H9 (cell line): Measurements from ENCODE around the gene AEN. TPM values are rescaled to one million over a fixed set of nuclear protein-coding genes. Genes with fewer than 3 reads are reported as not detected.

Source experiments
- DNase-seq: peaks from one replicate; pipeline ENCODE4 v3.0.0-alpha.2; 2017
- H2AFZ ChIP-seq: one replicate; pipeline ENCODE4 v1.6.1; 2013; ENCODE audit warnings: mild to moderate bottlenecking, low read length, control low read depth, moderate library complexity
- H2AK5ac ChIP-seq: 2 replicates; pipeline ENCODE4 v1.6.1; 2013; ENCODE audit warnings: low read length, control low read depth, mixed read lengths; ENCODE audit not compliant: insufficient read length
- H2BK120ac ChIP-seq: one replicate; pipeline ENCODE4 v1.6.1; 2013; ENCODE audit warnings: low read depth, mild to moderate bottlenecking, low read length, control low read depth, inconsistent platforms; ENCODE audit not compliant: poor library complexity, severe bottlenecking
- H2BK12ac ChIP-seq: 2 replicates; pipeline ENCODE4 v1.6.1; 2013; ENCODE audit warnings: low read length, control low read depth, mixed read lengths, low read depth; ENCODE audit not compliant: insufficient read length
- H2BK15ac ChIP-seq: 2 replicates; pipeline ENCODE4 v1.6.1; 2013; ENCODE audit warnings: low read depth, low read length, control low read depth
- H2BK20ac ChIP-seq: one replicate; pipeline ENCODE4 v1.6.1; 2013; ENCODE audit warnings: low read depth, mild to moderate bottlenecking, low read length, control low read depth, inconsistent platforms; ENCODE audit not compliant: poor library complexity, severe bottlenecking
- H2BK5ac ChIP-seq: 2 replicates; pipeline ENCODE4 v1.6.1; 2013; ENCODE audit warnings: low read length, control low read depth, mixed read lengths; ENCODE audit not compliant: insufficient read length
- H3K14ac ChIP-seq: 2 replicates; pipeline ENCODE4 v1.6.1; 2013; ENCODE audit warnings: low read length, control low read depth; ENCODE audit not compliant: insufficient read depth
- H3K18ac ChIP-seq: 2 replicates; pipeline ENCODE4 v1.6.1; 2013; ENCODE audit warnings: low read depth, mild to moderate bottlenecking, mixed read lengths, low read length, control low read depth; ENCODE audit not compliant: insufficient read length
- H3K23ac ChIP-seq: 2 replicates; pipeline ENCODE4 v1.6.1; 2013; ENCODE audit warnings: low read length, control low read depth, mixed read lengths, low read depth; ENCODE audit not compliant: insufficient read length
- H3K23me2 ChIP-seq: 2 replicates; pipeline ENCODE4 v1.6.1; 2013; ENCODE audit warnings: low read depth, mild to moderate bottlenecking, mixed read lengths, low read length, control low read depth; ENCODE audit not compliant: insufficient read length, poor library complexity, severe bottlenecking
- H3K27ac ChIP-seq: 2 replicates; pipeline ENCODE4 v1.5.1; 2013; ENCODE audit warnings: low read length, control low read depth, mixed read lengths, low read depth; ENCODE audit not compliant: insufficient read length
- H3K27me3 ChIP-seq: 2 replicates; pipeline ENCODE4 v1.6.1; 2013; ENCODE audit warnings: low read length, control low read depth, inconsistent platforms; ENCODE audit not compliant: insufficient read depth
- H3K4ac ChIP-seq: 2 replicates; pipeline ENCODE4 v1.6.1; 2013; ENCODE audit warnings: low read depth, mild to moderate bottlenecking, control low read depth, inconsistent platforms, low read length, moderate library complexity
- H3K4me1 ChIP-seq: 2 replicates; pipeline ENCODE4 v1.6.1; 2013; ENCODE audit warnings: low read length, control low read depth, inconsistent platforms; ENCODE audit not compliant: insufficient read depth
- H3K4me2 ChIP-seq: 2 replicates; pipeline ENCODE4 v1.6.1; 2013; ENCODE audit warnings: low read length, control low read depth, mixed read lengths; ENCODE audit not compliant: insufficient read length, insufficient read depth
- H3K56ac ChIP-seq: 2 replicates; pipeline ENCODE4 v1.6.1; 2013; ENCODE audit warnings: low read depth, mild to moderate bottlenecking, mixed read lengths, low read length, control low read depth; ENCODE audit not compliant: insufficient read length
- H3K79me1 ChIP-seq: 2 replicates; pipeline ENCODE4 v1.6.1; 2013; ENCODE audit warnings: low read depth, mild to moderate bottlenecking, moderate library complexity, low read length, control low read depth, inconsistent platforms; ENCODE audit not compliant: insufficient read depth, poor library complexity, severe bottlenecking
- H3K79me2 ChIP-seq: 2 replicates; pipeline ENCODE4 v1.6.1; 2013; ENCODE audit warnings: low read length, control low read depth, inconsistent platforms; ENCODE audit not compliant: insufficient read depth
- H3K9ac ChIP-seq: 2 replicates; pipeline ENCODE4 v1.6.1; 2013; ENCODE audit warnings: low read length, control low read depth, mixed read lengths; ENCODE audit not compliant: insufficient read length; ENCODE audit errors: extremely low read depth
- H3K9me3 ChIP-seq: one replicate; pipeline ENCODE4 v1.6.1; 2013; ENCODE audit warnings: low read depth, low read length, inconsistent platforms; ENCODE audit not compliant: control insufficient read depth
- H3T11ph ChIP-seq: one replicate; pipeline ENCODE4 v1.6.1; 2013; ENCODE audit warnings: mild to moderate bottlenecking, low read length, control low read depth, inconsistent platforms
- H4K20me1 ChIP-seq: one replicate; pipeline ENCODE4 v1.6.1; 2013; ENCODE audit not compliant: control insufficient read depth, insufficient read length, insufficient read depth
- H4K5ac ChIP-seq: 2 replicates; pipeline ENCODE4 v1.6.1; 2013; ENCODE audit warnings: low read depth, mild to moderate bottlenecking, mixed read lengths, low read length, control low read depth; ENCODE audit not compliant: insufficient read length
- H4K8ac ChIP-seq: replicated peaks from 2 replicates; pipeline ENCODE4 v1.6.1; 2013; ENCODE audit warnings: low read length, control low read depth, mixed read lengths, low read depth; ENCODE audit not compliant: insufficient read length
- H4K91ac ChIP-seq: 2 replicates; pipeline ENCODE4 v1.6.1; 2013; ENCODE audit warnings: low read depth, mild to moderate bottlenecking, moderate library complexity, mixed read lengths, low read length, control low read depth; ENCODE audit not compliant: insufficient read length
- H3K27ac Mint-ChIP-seq, 3 experiments: 2 replicates in 2 of 3; 3 replicates in 1 of 3; pipeline ENCODE4 v1.8.0; 2020 to 2021; ENCODE audit warnings: mixed read lengths in 3 of 3, mild to moderate bottlenecking in 1 of 3, moderate library complexity in 1 of 3
- H3K27me3 Mint-ChIP-seq: 2 replicates; pipeline ENCODE4 v1.8.0; 2021; ENCODE audit warnings: low read depth, mild to moderate bottlenecking, moderate library complexity, mixed read lengths
- H3K36me3 Mint-ChIP-seq, 3 experiments: 2 replicates in 2 of 3; 3 replicates in 1 of 3; pipeline ENCODE4 v1.8.0; 2020 to 2021; ENCODE audit warnings: low read depth in 3 of 3, mixed read lengths in 3 of 3; ENCODE audit not compliant: insufficient read depth in 1 of 3
- H3K4me1 Mint-ChIP-seq, 2 experiments: 2 replicates each; pipeline ENCODE4 v1.8.0; 2020; ENCODE audit warnings: mixed read lengths in 2 of 2
- H3K4me3 Mint-ChIP-seq, 2 experiments: 2 replicates in 1 of 2; 3 replicates in 1 of 2; pipeline ENCODE4 v1.8.0; 2020 to 2021; ENCODE audit warnings: mild to moderate bottlenecking in 2 of 2, mixed read lengths in 2 of 2, moderate library complexity in 1 of 2
- H3K9me3 Mint-ChIP-seq, 2 experiments: 2 replicates in 1 of 2; 3 replicates in 1 of 2; pipeline ENCODE4 v1.8.0; 2020; ENCODE audit warnings: mild to moderate bottlenecking in 2 of 2, mixed read lengths in 2 of 2, moderate library complexity in 1 of 2
- CTCF ChIP-seq: fragments of 200-600 bp; sonication (generic); conservative IDR thresholded peaks from 3 replicates; pipeline ENCODE4 v1.8.0; 2021; ENCODE audit warnings: antibody characterized with exemption, mild to moderate bottlenecking
- WGBS: extraction: QIAGEN DNeasy Blood & Tissue Kit; methylation state at CpG from one replicate; pipeline ENCODE4 v1.1.7; 2013; ENCODE audit warnings: missing lambda C conversion rate, low lambda C conversion rate, mixed read lengths; ENCODE audit not compliant: insufficient read length; ENCODE audit errors: extremely low coverage; 5-methylcytosine and 5-hydroxymethylcytosine counted together
- total RNA-seq: library from RNA; stranded (reverse); gene quantifications from 2 replicates; pipeline ENCODE4 v1.2.1, GENCODE V29; 2021

The AEN gene
- total RNA-seq, 1 experiment from 2014 or later = 132 TPM

DNA sequence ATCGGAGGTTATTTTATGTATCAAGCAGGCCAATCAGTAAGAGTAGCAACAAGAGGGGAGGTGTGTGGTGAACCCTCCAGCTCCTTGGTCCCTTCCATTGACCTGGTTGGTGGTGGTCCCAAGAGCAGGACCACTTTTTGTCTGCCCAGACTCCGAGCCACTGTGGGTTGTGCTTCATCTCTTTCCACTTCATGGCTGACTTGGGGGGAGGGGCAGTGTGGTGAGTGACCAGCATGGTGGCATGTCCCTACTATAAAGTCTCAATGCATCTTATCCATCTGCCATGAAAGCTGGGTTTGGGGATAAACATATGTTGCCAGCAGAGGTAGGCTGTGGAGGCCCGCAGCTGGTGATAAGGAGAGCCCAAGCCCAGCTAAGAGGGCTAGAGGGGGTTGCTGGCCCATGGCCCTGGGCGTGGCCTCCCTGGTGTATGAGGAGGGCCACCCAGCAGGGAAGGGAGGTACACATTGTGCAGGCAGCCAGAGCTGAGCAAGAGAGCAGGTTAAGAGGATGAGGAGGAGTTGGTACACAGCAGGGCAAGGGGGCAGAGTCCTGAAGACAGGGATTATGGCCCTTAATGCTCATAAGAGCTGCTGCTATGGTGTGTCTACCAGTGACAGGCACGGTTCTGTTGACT is 7.0 kb downstream of the AEN start:
- Histone ChIP-seq H3K79me1 (peaks cover 8% of the 10 kb centered on the region), H3K27me3 (no peaks in the 10 kb centered on the region), H3K27ac (no peak overlapping the region), H4K5ac (no peak overlapping the region), H3K9me3 (no peaks in the 10 kb centered on the region), H2BK12ac (no peak overlapping the region), H4K91ac (no peak overlapping the region), H3K4ac (no peak overlapping the region), H2BK20ac (no peak overlapping the region), H2BK15ac (no peak overlapping the region), H4K8ac (no peak overlapping the region), H3K56ac (no peak overlapping the region), H3K79me2 (peaks cover 41% of the 10 kb centered on the region), H3K23ac (no peak overlapping the region), H2AK5ac (no peak overlapping the region), H3K23me2 (no peaks in the 10 kb centered on the region), H3T11ph (no peak overlapping the region), H3K4me1 (peaks cover 10% of the 10 kb centered on the region; the same call in 1 of the 2 replicates), H3K4me2 (no peak overlapping the region), H2AFZ (no peak overlapping the region), H2BK120ac (no peak overlapping the region), H3K9ac (no peak overlapping the region), H2BK5ac (no peak overlapping the region), H3K14ac (no peak overlapping the region), H4K20me1 (peaks cover 5% of the 10 kb centered on the region), H3K18ac (no peak overlapping the region)
- Mint-ChIP-seq H3K4me1 (peaks cover 25 to 33% of the 10 kb centered on the region in 2 experiments), H3K36me3 (peaks cover 47 to 94% (median 87%) of the 10 kb centered on the region in 3 experiments; a peak in 6 of 7 replicates), H3K27me3 (no peaks in the 10 kb centered on the region; the same call in 1 of the 2 replicates), H3K27ac (peak overlapping the region in 1 of 3 experiments; percentile 86; a peak in 3 of 7 replicates), H3K4me3 (no peak overlapping the region), H3K9me3 (no peaks in the 10 kb centered on the region)
- no CpG with 5 or more reads among the region's 5 CpGs for WGBS
- TF ChIP-seq CTCF = no peak
- DNase-seq = no peak
